Effector memory CD4-positive, alpha-beta T cell (primary cell): ENCODE results near the gene ATRN.

Experiments used
- DNase-seq, 3 donors: peaks; one replicate each; pipeline ENCODE4 v3.0.0-alpha.2; 2020
- H3K27ac ChIP-seq: 2 replicates; pipeline ENCODE4 v1.7.0; 2013; ENCODE audit warnings: mild to moderate bottlenecking, low read length, moderate library complexity; ENCODE audit not compliant: insufficient read depth, poor library complexity, severe bottlenecking
- H3K27me3 ChIP-seq: replicated peaks from 2 replicates; pipeline ENCODE4 v1.7.0; 2013; ENCODE audit warnings: mild to moderate bottlenecking, low read length; ENCODE audit not compliant: insufficient read depth, control insufficient read depth, poor library complexity, severe bottlenecking
- H3K36me3 ChIP-seq: 2 replicates; pipeline ENCODE4 v1.7.0; 2013; ENCODE audit warnings: mild to moderate bottlenecking, low read length, moderate library complexity; ENCODE audit not compliant: control insufficient read depth, insufficient read depth
- H3K4me1 ChIP-seq: 2 replicates; pipeline ENCODE4 v1.7.0; 2013; ENCODE audit warnings: low read length, mild to moderate bottlenecking; ENCODE audit not compliant: control insufficient read depth, insufficient read depth, poor library complexity, severe bottlenecking
- H3K4me3 ChIP-seq: 2 replicates; pipeline ENCODE4 v1.7.0; 2013; ENCODE audit warnings: low read length, low read depth, mild to moderate bottlenecking; ENCODE audit not compliant: insufficient read depth, poor library complexity, severe bottlenecking
- H3K9me3 ChIP-seq: 2 replicates; pipeline ENCODE4 v1.7.0; 2013; ENCODE audit warnings: mild to moderate bottlenecking, low read length, moderate library complexity; ENCODE audit not compliant: control insufficient read depth

The ATRN gene

DNA sequence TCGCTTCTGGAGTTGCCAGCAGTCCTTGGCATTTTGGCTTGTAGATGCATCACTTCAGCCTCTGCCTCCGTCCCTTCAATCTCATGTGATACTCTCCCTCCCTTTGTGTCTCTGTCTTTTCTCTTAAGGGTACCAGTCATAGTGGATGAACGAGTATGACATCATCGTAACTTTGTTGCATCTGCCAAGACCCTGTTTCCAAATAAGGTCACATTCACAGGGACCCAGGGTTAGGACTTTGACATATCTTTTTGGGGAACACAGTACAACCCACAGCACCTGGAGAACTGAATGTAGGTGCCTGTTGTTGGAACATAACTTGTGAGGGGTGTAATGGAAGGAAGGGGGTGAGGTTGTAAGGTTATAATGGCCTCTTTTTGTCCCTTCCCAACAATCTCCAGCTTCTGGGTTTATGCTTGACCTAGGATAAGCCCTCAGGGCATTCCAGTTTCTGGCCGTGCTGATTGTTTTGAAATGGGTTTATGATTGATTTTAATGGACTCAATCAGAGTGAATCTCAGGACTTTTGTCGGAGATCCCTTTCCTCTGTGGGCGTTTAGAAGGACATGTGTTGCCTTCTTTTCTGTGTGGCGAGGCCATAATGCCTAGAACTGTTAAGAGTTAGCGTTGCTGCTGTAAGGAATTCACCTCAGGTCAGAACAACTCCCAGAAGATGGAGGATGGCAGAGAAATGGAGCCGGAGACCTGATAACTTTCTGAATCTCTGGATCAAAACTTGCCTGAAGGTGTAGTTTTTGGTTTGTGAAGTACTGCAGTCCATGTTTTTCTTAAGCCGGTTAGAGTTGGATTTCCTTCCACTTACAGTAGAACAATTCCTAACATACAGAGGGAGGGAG is 9.2 kb downstream of the ATRN start:
- DNase-seq: no peak
- Histone ChIP-seq H3K36me3 (no peaks in the 10 kb centered on the region), H3K9me3 (no peaks in the 10 kb centered on the region), H3K27ac (no peak overlapping the region), H3K27me3 (no peaks in the 10 kb centered on the region), H3K4me1 (no peaks in the 10 kb centered on the region), H3K4me3 (no peak overlapping the region)

DNA sequence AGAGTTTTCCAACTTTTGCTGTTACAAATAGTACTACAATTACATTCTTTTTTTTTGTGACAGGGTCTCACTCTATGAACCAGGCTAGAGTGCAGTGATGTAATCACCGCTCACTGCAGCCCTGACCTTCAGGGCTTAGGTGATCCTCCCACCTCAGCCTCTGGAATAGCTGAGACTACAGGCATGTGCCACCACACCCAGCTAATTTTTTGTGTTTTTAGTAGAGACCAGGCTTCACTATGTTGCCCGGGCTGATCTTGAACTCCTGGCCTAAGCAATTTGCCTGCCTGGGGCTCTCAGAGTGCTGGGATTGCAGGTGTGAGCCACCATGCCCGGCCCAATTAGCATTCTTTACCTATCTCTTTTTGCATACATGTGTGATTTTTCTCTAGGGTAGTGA is 12.5 kb downstream of the ATRN start:
- Histone ChIP-seq H3K27ac (no peak overlapping the region), H3K4me3 (no peak overlapping the region), H3K9me3 (no peaks in the 10 kb centered on the region), H3K27me3 (no peaks in the 10 kb centered on the region), H3K4me1 (no peaks in the 10 kb centered on the region), H3K36me3 (no peaks in the 10 kb centered on the region)
- no peak for DNase-seq

DNA sequence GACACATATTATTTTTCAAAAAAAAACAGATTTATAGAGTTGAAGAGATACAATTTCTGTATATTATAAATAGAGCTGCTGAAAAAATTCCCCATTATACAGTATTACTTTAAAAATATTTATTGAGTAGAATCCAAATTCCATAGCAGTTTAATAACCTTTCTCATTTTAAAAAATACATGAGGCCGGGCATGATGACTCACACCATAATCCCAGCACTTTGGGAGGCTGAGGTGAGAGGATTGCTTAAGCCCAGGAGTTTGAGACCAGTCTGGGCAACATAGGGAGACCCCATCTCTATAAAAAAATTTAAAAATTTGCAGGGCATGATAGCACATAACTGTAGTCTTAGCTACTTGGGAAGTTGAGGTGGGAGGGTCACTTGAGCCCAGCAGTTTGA is 13.0 kb downstream of the ATRN start:
- Histone ChIP-seq H3K4me1 (no peaks in the 10 kb centered on the region), H3K27ac (no peak overlapping the region), H3K9me3 (no peaks in the 10 kb centered on the region), H3K27me3 (no peaks in the 10 kb centered on the region), H3K36me3 (no peaks in the 10 kb centered on the region), H3K4me3 (no peak overlapping the region)
- DNase-seq: no peak

DNA sequence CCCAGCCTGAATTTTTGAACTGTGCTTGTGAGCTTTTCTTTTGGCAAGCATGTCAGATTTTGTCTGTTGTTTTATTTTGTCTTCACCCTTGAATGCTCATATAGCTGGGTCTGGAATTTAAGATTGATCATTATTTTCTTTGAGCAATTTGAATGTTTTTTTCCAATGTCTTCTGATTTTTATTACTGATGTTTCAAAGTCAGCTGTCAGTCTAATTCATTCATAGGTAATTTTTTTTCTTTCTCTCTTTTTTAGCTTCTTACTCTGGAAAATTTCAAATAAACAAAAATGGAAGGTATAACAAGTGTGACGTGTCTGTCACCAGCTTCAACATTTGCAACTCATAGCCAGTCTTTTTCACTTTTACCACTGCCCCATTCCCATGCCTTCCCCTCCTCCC is 15.1 kb downstream of the ATRN start:
- Histone ChIP-seq H3K27ac (no peak overlapping the region), H3K4me1 (no peaks in the 10 kb centered on the region), H3K4me3 (no peak overlapping the region), H3K27me3 (no peaks in the 10 kb centered on the region), H3K9me3 (no peaks in the 10 kb centered on the region), H3K36me3 (no peaks in the 10 kb centered on the region)
- no peak for DNase-seq

DNA sequence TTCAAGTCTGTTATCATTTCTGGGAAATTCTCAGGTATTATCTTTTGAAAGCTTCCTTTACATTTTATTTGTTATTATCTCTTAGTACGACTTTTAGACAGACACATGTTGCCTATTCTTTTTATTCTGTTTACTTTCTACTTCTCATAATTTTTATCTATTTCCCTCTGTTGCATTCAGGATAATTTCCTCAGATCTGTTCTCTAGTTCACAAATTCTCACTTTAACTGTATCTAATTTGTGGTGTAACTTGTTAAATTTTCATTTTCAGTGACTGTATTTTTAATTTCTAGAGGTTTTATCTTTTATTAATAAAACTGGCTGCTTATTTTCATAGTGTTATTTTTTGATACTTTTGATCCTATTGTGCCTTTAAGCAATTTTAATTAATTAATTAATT is 16.0 kb downstream of the ATRN start:
- Histone ChIP-seq H3K36me3 (no peaks in the 10 kb centered on the region), H3K4me1 (no peaks in the 10 kb centered on the region), H3K27me3 (no peaks in the 10 kb centered on the region), H3K4me3 (no peak overlapping the region), H3K27ac (no peak overlapping the region), H3K9me3 (no peaks in the 10 kb centered on the region)
- no peak for DNase-seq

DNA sequence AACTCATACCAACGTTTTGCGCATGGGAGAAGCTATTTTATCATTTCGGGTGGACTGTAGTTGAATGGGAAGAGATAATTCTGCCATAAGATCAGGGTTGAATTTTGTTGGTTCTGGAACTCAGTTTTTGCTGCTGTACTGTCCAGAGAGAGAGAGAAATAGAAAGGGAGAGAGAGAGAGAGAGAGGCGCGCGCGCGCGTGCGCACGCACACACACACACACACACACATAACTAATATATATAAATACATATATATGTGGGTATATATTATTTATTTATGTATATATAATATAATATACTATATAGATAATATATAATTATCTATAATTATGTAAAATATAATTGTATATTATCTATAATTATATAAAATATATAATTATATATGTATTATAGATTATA is 21.9 kb downstream of the ATRN start:
- Histone ChIP-seq H3K27me3 (no peaks in the 10 kb centered on the region), H3K36me3 (no peaks in the 10 kb centered on the region), H3K27ac (no peak overlapping the region), H3K4me3 (no peak overlapping the region), H3K9me3 (no peaks in the 10 kb centered on the region), H3K4me1 (no peaks in the 10 kb centered on the region)
- no peak for DNase-seq

DNA sequence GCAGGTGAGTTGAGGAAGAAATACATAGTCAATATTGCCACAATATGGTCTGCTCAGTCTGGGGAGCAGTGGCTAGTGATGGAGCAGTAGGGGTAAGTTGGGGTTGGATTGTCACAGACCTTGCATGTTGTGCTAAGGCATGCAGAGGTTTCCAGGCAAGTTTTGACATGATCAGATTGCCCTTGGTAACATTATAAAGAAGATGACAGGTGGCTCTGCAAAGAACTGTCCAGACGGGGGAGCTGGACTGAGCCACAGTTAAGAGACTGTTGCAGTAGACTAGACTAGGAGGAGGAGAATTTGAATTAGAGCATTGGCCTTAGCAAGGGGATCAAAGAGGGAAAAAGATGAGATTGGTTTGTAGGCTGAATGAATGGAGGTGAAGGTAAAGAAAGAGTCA is 23.4 kb downstream of the ATRN start:
- Histone ChIP-seq H3K27me3 (no peaks in the 10 kb centered on the region), H3K36me3 (no peaks in the 10 kb centered on the region), H3K4me3 (no peak overlapping the region), H3K9me3 (no peaks in the 10 kb centered on the region), H3K27ac (no peak overlapping the region), H3K4me1 (no peaks in the 10 kb centered on the region)
- no peak for DNase-seq

DNA sequence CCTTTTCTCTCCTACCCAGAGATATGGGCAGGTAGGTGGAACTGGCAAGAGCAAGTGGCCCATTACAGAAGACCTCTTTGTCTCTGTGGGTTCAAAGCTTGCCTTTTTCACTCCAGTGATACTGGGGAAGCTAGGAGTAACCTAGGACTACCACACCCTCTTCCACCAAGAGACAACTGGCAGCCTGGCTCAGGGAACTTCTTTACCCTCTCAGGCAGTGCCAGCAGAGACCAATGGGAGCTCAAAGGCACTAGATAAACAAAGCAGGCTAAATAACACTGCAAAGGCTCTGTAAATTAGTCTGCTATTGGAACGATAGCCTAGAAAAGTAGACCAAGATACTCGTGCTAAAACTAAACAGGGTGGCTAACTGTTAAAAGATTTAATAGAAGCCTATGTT is 32.1 kb downstream of the ATRN start:
- DNase-seq: no peak

DNA sequence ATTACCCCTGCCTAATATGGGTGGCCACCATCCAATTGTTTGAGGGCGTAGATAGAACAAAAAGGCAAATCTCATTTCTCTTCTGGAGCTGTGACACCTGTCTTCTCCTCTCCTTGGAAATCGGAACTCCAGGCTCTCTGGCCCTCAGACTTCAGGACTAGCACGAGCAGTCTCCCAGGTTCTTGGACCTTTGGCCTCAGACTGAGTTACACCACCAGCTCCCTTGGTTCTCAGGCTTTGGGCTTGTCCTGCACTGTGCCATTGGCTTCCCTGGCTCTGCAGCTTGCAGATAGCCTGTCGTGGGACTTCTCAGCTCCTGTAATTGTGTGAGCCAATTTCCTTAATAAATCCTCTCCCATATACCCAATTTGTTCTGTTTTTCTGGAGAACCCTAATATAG is 34.3 kb downstream of the ATRN start:
- no peaks in the 10 kb centered on the region for H3K9me3 ChIP-seq
- DNase-seq: no peak
- no peaks in the 10 kb centered on the region for H3K36me3 ChIP-seq
- H3K4me1 ChIP-seq: no peaks in the 10 kb centered on the region
- no peaks in the 10 kb centered on the region for H3K27me3 ChIP-seq
- H3K27ac ChIP-seq: no peak overlapping the region
- H3K4me3 ChIP-seq: no peak overlapping the region

More for the DNA sequence above, 32.1 kb downstream of the ATRN start:
- Histone ChIP-seq H3K4me3 (no peak overlapping the region), H3K27me3 (no peaks in the 10 kb centered on the region), H3K4me1 (no peaks in the 10 kb centered on the region), H3K9me3 (no peaks in the 10 kb centered on the region), H3K27ac (no peak overlapping the region), H3K36me3 (no peaks in the 10 kb centered on the region)

DNA sequence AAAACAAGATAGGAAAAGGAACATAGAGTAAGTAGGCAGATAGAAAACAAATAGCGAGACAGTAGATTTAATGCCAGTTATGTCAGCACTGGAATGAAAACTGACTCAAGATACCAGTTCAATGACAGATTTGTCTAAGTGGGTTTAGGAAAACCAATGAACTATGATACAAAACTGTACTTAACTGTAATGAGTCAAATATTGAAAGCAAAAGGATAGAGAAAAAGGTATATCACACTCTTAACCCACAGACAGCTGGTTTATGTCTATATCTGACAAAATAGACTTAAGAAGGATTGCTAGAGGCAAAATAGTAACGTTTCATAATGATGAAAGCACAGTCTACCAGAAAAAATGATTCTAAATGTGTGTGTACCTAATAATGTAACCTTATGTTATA is 38.2 kb downstream of the ATRN start:
- Histone ChIP-seq H3K9me3 (no peaks in the 10 kb centered on the region), H3K27ac (no peak overlapping the region), H3K4me3 (no peak overlapping the region), H3K36me3 (no peaks in the 10 kb centered on the region), H3K4me1 (no peaks in the 10 kb centered on the region), H3K27me3 (no peaks in the 10 kb centered on the region)
- no peak for DNase-seq
